Measurements from ENCODE around the gene CDON. TPM values are rescaled to one million over a fixed set of nuclear protein-coding genes. Genes with fewer than 3 reads are reported as not detected.

Gene CDON
- total and polyA plus RNA-seq, 2 of the 13 experiments (the other 11 are each of a cell fraction or from before 2014, with no cell fraction given) = 9.6 to 12.8 TPM

- 0 out of 2 replicates have a peak, but pooled peaks have one; percentile 43 for TF ChIP-seq ZSCAN31 (CRISPR knock-in tag; IDR thresholded peaks at IDR 0.05; ENCODE audit: low read depth)
- TF ChIP-seq SIN3A (IDR thresholded peaks at IDR 0.05; ENCODE audit: borderline replicate concordance, low read depth, low read length) = no peak
- TF ChIP-seq HHEX (CRISPR knock-in tag; IDR thresholded peaks at IDR 0.05) = no peak
- no peak for TF ChIP-seq NFIB (CRISPR knock-in tag; IDR thresholded peaks at IDR 0.05; ENCODE audit: borderline replicate concordance)
- no peak for TF ChIP-seq U2AF1 (optimal IDR thresholded peaks at IDR 0.05; ENCODE audit: low read depth, low read length)
- no peak for TF ChIP-seq MXD3 (CRISPR knock-in tag; IDR thresholded peaks at IDR 0.05)
- TF ChIP-seq FOXA1 (IDR thresholded peaks at IDR 0.05) = no peak
- peak; percentile 60 for TF ChIP-seq FOXA1 (CRISPR knock-in tag; IDR thresholded peaks at IDR 0.05)
- TF ChIP-seq DR1 (CRISPR knock-in tag; IDR thresholded peaks at IDR 0.05) = no peak
- no peak for TF ChIP-seq HES4 (CRISPR knock-in tag; IDR thresholded peaks at IDR 0.05; ENCODE audit: borderline replicate concordance)
- no peak for TF ChIP-seq PHB2 (IDR thresholded peaks at IDR 0.05; ENCODE audit: partially characterized antibody)
- no peak for TF ChIP-seq ZNF234 (CRISPR knock-in tag; conservative IDR thresholded peaks at IDR 0.05)
- peak; percentile 56; the same call in 1 of the 2 replicates for TF ChIP-seq GFI1 (CRISPR knock-in tag; IDR thresholded peaks at IDR 0.05; ENCODE audit: borderline replicate concordance)
- no peak for TF ChIP-seq FOXK1 (CRISPR knock-in tag; IDR thresholded peaks at IDR 0.05; ENCODE audit: borderline replicate concordance, low read depth)
- TF ChIP-seq JUN (CRISPR knock-in tag; IDR thresholded peaks at IDR 0.05) = no peak
- 0 out of 2 replicates have a peak, but pooled peaks have one; percentile 40 for TF ChIP-seq ZNF317 (CRISPR knock-in tag; IDR thresholded peaks at IDR 0.05)
- TF ChIP-seq STAT5B (CRISPR knock-in tag; IDR thresholded peaks at IDR 0.05) = no peak
- TF ChIP-seq ZNF569 (CRISPR knock-in tag; IDR thresholded peaks at IDR 0.05; ENCODE audit: borderline replicate concordance) = no peak
- no peak for TF ChIP-seq ZNF24 (IDR thresholded peaks at IDR 0.05)
- peak; percentile 56 for TF ChIP-seq CEBPG (CRISPR knock-in tag; IDR thresholded peaks at IDR 0.05)
- no peak for TF ChIP-seq BRCA1 (CRISPR knock-in tag; IDR thresholded peaks at IDR 0.05)
- no peak for TF ChIP-seq MTA3 (CRISPR knock-in tag; IDR thresholded peaks at IDR 0.05)
- 0 out of 2 replicates have a peak, but pooled peaks have one; percentile 26 for TF ChIP-seq ZNF644 (CRISPR knock-in tag; IDR thresholded peaks at IDR 0.05; ENCODE audit: low read depth)
- peak; percentile 81 for TF ChIP-seq ERF (CRISPR knock-in tag; IDR thresholded peaks at IDR 0.05)
- peak; percentile 62 for TF ChIP-seq RARA (CRISPR knock-in tag; IDR thresholded peaks at IDR 0.05)
- TF ChIP-seq IRF2 (CRISPR knock-in tag; IDR thresholded peaks at IDR 0.05) = peak; percentile 56; the same call in 1 of the 2 replicates
- TF ChIP-seq ZKSCAN1 (IDR thresholded peaks at IDR 0.05; ENCODE audit: low read length) = no peak
- TF ChIP-seq ZNF652 (CRISPR knock-in tag; IDR thresholded peaks at IDR 0.05; ENCODE audit: borderline replicate concordance, low read depth) = no peak
- no peak for TF ChIP-seq MAF1 (CRISPR knock-in tag; IDR thresholded peaks at IDR 0.05; ENCODE audit: borderline replicate concordance)
- no peak for TF ChIP-seq FOXP1 (IDR thresholded peaks at IDR 0.05)
- peak; percentile 77 for TF ChIP-seq FOXP1 (CRISPR knock-in tag; IDR thresholded peaks at IDR 0.05)
- TF ChIP-seq ZNF691 (CRISPR knock-in tag; IDR thresholded peaks at IDR 0.05; ENCODE audit: borderline replicate concordance, low read depth) = peak; percentile 50; the same call in 1 of the 2 replicates
- no peak for TF ChIP-seq SNAPC5 (CRISPR knock-in tag; IDR thresholded peaks at IDR 0.05; ENCODE audit: borderline replicate concordance)
- TF ChIP-seq ZNF674 (CRISPR knock-in tag; IDR thresholded peaks at IDR 0.05; ENCODE audit: low read depth) = no peak
- no peak for TF ChIP-seq ZFAT (CRISPR knock-in tag; conservative IDR thresholded peaks at IDR 0.05)
- TF ChIP-seq ZNF331 (CRISPR knock-in tag; IDR thresholded peaks at IDR 0.05) = no peak; the same call in 1 of the 2 replicates
- TF ChIP-seq ZKSCAN8 (CRISPR knock-in tag; IDR thresholded peaks at IDR 0.05; ENCODE audit: borderline replicate concordance) = peak; percentile 56; the same call in 1 of the 2 replicates
These were observed 137.4 kb downstream of the CDON start (continued) for GRCh38 chr11:125925247-125925740.

Data from HepG2 (cell line).